Mononuclear cell (primary cell): ENCODE measurements around the gene RHPN2. TPM values are rescaled to one million over a fixed set of nuclear protein-coding genes. Genes with fewer than 3 reads are reported as not detected.
"Not testable (repeated sequence)": the region's sequence is repeated elsewhere in the genome, so short reads cannot be mapped to it uniquely, and the experiment has no call there.

Source experiments
- H3K27me3 ChIP-seq: 2 replicates; pipeline ENCODE4 v1.6.0; 2011; ENCODE audit warnings: low read length, control low read depth; ENCODE audit not compliant: insufficient read depth
- H3K4me1 ChIP-seq: 2 replicates; pipeline ENCODE4 v1.5.1; 2011; ENCODE audit warnings: mild to moderate bottlenecking, low read length, control low read depth; ENCODE audit not compliant: insufficient read depth
- H3K4me3 ChIP-seq: 2 replicates; pipeline ENCODE4 v1.5.1; 2011; ENCODE audit warnings: mild to moderate bottlenecking, low read length, moderate library complexity
- H3K9me3 ChIP-seq: 2 replicates; pipeline ENCODE4 v1.5.1; 2011; ENCODE audit warnings: low read depth, mild to moderate bottlenecking, control low read depth, low read length
- total RNA-seq: library from RNA; depleted of rRNA; stranded (reverse); fragments of >200 nt; gene quantifications from one replicate; pipeline ENCODE4 v1.2.3, GENCODE V29; 2012

RHPN2 gene
- total RNA-seq, 1 donor = 0.31 TPM

GRCh38 chr19:33048806-33049676 is 15.6 kb downstream of the RHPN2 start:
- H3K4me3 ChIP-seq = no peak overlapping the region
- H3K4me1 ChIP-seq = no peaks in the 10 kb centered on the region
- H3K27me3 ChIP-seq = no peaks in the 10 kb centered on the region
- no peaks in the 10 kb centered on the region for H3K9me3 ChIP-seq

- no peaks in the 10 kb centered on the region for H3K27me3 ChIP-seq
- no peaks in the 10 kb centered on the region for H3K9me3 ChIP-seq
- no peak overlapping the region for H3K4me3 ChIP-seq
- no peaks in the 10 kb centered on the region for H3K4me1 ChIP-seq
These were observed 17.3 kb downstream of the RHPN2 start for GRCh38 chr19:33047422-33047821.

- not testable (repeated sequence) for H3K4me3 ChIP-seq, H3K27me3 ChIP-seq, H3K9me3 ChIP-seq, H3K4me1 ChIP-seq
These were observed 22.9 kb downstream of the RHPN2 start for GRCh38 chr19:33041828-33042160.

GRCh38 chr19:33040994-33041827 is 23.5 kb downstream of the RHPN2 start:
- Histone ChIP-seq H3K9me3 (no peaks in the 10 kb centered on the region), H3K4me1 (no peaks in the 10 kb centered on the region), H3K27me3 (no peaks in the 10 kb centered on the region), H3K4me3 (no peak overlapping the region)

DNA sequence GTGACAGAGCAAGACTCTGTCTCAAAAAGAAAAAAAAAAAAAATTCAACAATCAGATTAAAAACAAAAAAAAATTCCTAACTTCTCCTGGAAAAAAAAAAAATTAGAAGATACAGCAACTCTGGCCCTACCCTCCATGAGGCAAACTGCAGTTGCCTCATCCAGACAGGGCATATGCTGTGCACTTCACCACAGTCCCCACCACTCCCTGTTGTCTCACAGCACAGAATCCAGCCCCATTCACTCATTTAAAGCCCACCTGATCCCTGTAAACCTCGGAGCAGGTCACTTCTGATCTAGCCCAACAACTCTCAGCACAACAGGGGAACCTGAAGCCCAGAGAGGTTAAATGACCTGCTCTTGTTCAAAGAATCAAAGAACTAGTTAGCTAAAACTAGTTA is 24.9 kb downstream of the RHPN2 start:
- no peaks in the 10 kb centered on the region for H3K4me1 ChIP-seq
- no peak overlapping the region for H3K4me3 ChIP-seq
- H3K27me3 ChIP-seq = no peaks in the 10 kb centered on the region
- no peaks in the 10 kb centered on the region for H3K9me3 ChIP-seq

DNA sequence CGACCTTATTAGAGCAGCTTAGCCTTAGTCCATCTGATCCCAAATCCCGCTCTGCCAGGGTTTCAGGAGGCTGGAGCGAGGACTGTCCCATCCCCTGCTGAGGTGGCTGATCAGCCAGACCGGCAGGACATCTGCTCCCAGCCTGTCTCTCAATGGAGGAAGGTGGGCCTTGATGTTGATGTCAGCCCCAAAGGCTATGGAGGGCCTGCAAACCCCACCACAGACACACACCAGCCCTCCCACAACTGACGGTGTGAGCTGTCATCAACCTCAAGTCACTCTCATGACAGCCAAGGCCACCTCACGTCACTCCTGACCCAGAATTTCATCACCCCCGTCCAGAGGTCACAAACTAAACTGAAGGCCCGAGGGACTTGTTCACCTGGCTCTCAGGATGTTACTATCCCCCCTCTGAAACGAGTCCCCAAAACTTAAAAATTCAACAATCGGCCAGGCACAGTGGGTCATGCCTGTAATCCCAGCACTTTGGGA is 25.5 kb downstream of the RHPN2 start:
- no peaks in the 10 kb centered on the region for H3K4me1 ChIP-seq
- no peaks in the 10 kb centered on the region for H3K9me3 ChIP-seq
- no peaks in the 10 kb centered on the region for H3K27me3 ChIP-seq
- no peak overlapping the region for H3K4me3 ChIP-seq

DNA sequence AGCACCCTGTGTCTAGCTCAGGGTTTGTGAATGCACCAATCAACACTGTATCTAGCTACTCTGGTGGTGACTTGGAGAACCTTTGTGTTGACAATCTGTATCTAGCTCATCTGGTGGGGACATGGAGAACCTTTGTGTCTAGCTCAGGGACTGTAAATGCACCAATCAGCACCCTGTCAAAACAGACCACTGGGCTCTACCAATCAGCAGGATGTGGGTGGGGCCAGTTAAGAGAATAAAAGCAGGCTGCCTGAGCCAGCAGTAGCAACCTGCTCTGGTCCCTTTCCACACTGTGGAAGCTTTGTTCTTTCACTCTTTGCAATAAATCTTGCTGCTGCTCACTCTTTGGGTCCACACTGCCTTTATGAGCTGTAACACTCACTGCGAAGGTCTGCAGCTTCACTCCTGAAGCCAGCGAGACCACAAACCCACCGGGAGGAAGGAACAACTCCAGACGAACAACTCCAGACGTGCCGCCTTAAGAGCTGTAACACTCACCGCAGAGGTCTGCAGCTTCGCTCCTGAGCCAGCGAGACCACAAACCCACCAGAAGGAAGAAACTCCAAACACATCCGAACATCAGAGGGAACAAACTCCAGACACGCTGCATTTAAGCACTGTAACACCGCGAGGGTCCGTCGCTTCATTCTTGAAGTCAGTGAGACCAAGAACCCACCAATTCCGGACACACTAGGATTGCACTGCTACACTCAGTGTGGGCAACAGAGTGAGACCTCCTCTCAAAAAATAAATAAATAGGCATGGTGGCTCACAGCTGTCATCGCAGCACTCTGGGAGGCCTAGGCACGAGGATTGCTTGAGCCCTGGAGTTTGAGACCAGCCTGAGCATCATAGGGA is 27.3 kb downstream of the RHPN2 start:
- not testable (repeated sequence) for H3K4me1 ChIP-seq, H3K9me3 ChIP-seq, H3K4me3 ChIP-seq, H3K27me3 ChIP-seq

DNA sequence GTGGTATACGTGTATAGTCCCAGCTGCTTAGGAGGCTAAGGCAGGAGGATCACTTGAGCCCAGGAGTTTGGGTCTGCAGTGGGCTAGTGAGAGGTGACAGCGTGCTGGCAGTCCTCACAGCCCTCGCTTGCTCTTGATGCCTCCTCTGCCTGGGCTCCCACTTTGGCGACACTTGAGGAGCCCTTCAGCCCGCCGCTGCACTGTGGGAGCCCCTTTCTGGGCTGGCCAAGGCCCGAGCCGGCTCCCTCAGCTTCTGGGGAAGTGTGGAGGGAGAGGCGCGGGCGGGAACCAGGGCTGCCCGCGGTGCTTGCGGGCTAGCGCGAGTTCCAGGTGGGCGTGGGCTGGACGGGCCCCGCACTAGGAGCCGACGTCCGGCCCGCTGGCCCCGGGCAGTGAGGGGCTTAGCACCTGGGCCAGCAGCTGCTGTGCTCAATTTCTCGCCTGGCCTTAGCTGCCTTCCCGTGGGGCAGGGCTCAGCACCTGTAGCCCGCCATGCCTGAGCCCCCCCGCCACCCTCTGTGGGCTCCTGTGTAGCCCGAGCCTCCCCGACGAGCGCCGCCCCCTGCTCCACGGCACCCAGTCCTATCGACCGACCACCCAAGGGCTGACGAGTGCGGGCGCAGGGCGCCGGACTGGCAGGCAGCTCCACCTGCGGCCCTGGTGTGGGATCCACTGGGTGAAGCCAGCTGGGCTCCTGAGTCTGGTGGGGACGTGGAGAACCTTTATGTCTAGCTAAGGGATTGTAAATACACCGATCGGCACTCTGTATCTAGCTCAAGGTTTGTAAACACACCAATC is 28.1 kb downstream of the RHPN2 start:
- not testable (repeated sequence) for H3K27me3 ChIP-seq, H3K9me3 ChIP-seq, H3K4me1 ChIP-seq, H3K4me3 ChIP-seq

DNA sequence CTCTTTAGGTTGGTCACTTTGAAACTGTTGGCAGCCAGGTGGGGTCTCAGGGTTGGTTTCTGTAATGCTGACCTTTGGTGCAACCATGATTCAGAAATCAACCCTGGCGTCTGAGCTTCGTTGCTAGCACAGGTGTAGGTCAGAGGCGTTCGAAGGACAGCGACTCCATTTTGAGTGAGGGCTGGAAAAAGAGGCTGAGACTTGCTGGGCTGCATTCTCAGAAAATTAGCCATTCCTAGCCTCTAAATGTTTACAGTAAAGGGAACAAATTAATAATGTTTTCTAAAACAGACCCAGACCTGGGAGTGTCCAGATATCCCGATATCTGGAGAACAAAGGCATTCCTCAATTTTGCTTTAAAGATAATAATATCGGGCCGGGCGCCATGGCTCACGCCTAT is 29.2 kb downstream of the RHPN2 start:
- Histone ChIP-seq H3K4me1 (no peaks in the 10 kb centered on the region), H3K27me3 (no peaks in the 10 kb centered on the region), H3K4me3 (no peak overlapping the region), H3K9me3 (no peaks in the 10 kb centered on the region)

- H3K9me3 ChIP-seq = no peaks in the 10 kb centered on the region
- H3K4me1 ChIP-seq = no peaks in the 10 kb centered on the region
- H3K4me3 ChIP-seq = no peak overlapping the region
- H3K27me3 ChIP-seq = no peaks in the 10 kb centered on the region
These were observed 32.4 kb downstream of the RHPN2 start for GRCh38 chr19:33032218-33032781.

GRCh38 chr19:33029746-33030303 is 34.9 kb downstream of the RHPN2 start:
- Histone ChIP-seq H3K4me3 (no peak overlapping the region), H3K4me1 (no peaks in the 10 kb centered on the region), H3K27me3 (no peaks in the 10 kb centered on the region), H3K9me3 (no peaks in the 10 kb centered on the region)

DNA sequence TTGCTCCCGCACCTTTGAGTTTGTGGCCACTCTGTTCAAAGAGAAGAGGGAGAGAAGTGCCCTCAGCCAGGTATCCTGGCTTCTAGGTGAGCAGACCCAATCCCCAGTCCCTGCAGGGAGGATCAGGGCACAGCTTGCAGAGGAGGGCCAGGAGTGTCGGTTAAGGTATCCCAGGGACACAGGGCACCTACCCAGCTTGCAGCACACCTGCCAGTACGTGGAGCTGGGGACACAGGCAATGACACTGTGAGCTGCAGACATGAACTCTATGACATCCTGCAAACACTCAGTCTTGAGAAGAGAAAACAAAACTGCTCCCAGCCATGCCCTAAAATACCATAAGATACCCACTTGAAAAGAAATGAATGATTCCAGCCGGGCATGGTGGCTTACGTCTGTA is 38.1 kb downstream of the RHPN2 start:
- not testable (repeated sequence) for H3K27me3 ChIP-seq, H3K4me1 ChIP-seq, H3K4me3 ChIP-seq, H3K9me3 ChIP-seq

- not testable (repeated sequence) for H3K4me3 ChIP-seq, H3K9me3 ChIP-seq, H3K27me3 ChIP-seq, H3K4me1 ChIP-seq
These were observed 39.0 kb downstream of the RHPN2 start for GRCh38 chr19:33025468-33026238.
